Measurements from ENCODE around the gene FLYWCH1.
"Not testable (repeated sequence)": the region's sequence is repeated elsewhere in the genome, so short reads cannot be mapped to it uniquely, and the experiment has no call there.

Gene FLYWCH1

GRCh38 chr16:2928151-2928550 is 16.4 kb downstream of the FLYWCH1 start:
- not testable (repeated sequence) for DNase-seq

- no peak for DNase-seq
Observed at GRCh38 chr16:2928796-2929195, 17.1 kb downstream of the FLYWCH1 start.

- DNase-seq = no peak
Observed at GRCh38 chr16:2929693-2930092, 18.0 kb downstream of the FLYWCH1 start.

- DNase-seq = no peak
Observed at GRCh38 chr16:2930236-2930635, 18.5 kb downstream of the FLYWCH1 start.

- not testable (repeated sequence) for DNase-seq
Observed at GRCh38 chr16:2931231-2931914, 19.6 kb downstream of the FLYWCH1 start.

GRCh38 chr16:2933136-2933535 is 21.4 kb downstream of the FLYWCH1 start:
- DNase-seq = no peak

GRCh38 chr16:2933701-2934100 is 22.0 kb downstream of the FLYWCH1 start:
- no peak for DNase-seq

- DNase-seq = no peak
Observed at GRCh38 chr16:2934450-2934849, 22.7 kb downstream of the FLYWCH1 start.

- DNase-seq = no peak
Observed at GRCh38 chr16:2936436-2937011, 24.8 kb downstream of the FLYWCH1 start.

- no peak for DNase-seq
Observed at GRCh38 chr16:2937170-2937569, 25.4 kb downstream of the FLYWCH1 start.

- no peak for DNase-seq
Observed at GRCh38 chr16:2938206-2938605, 26.5 kb downstream of the FLYWCH1 start.

- DNase-seq = no peak
Observed at GRCh38 chr16:2939968-2940367, 28.2 kb downstream of the FLYWCH1 start.

- no peak for DNase-seq
Observed at GRCh38 chr16:2942045-2942444, 30.3 kb downstream of the FLYWCH1 start.

GRCh38 chr16:2943716-2944115 is 32.0 kb downstream of the FLYWCH1 start:
- not testable (repeated sequence) for DNase-seq

- DNase-seq = no peak
Observed at GRCh38 chr16:2946649-2947048, 34.9 kb downstream of the FLYWCH1 start.

- DNase-seq = no peak
Observed at GRCh38 chr16:2948807-2949704, 37.3 kb downstream of the FLYWCH1 start.

- DNase-seq = no peak
Observed at GRCh38 chr16:2949705-2950352, 38.1 kb downstream of the FLYWCH1 start.

- DNase-seq = no peak
Observed at GRCh38 chr16:2950353-2950724, 38.6 kb downstream of the FLYWCH1 start.

- DNase-seq = no peak
Observed at GRCh38 chr16:2950773-2951172, 39.0 kb downstream of the FLYWCH1 start.

- DNase-seq = no peak
Observed at GRCh38 chr16:2952679-2953078, 40.9 kb downstream of the FLYWCH1 start.

GRCh38 chr16:2953706-2954627 is 42.2 kb downstream of the FLYWCH1 start:
- DNase-seq = no peak
